Brain microvascular endothelial cell (primary cell): ENCODE results near the gene USP17L25.
"Not testable (repeated sequence)": the region's sequence is repeated elsewhere in the genome, so short reads cannot be mapped to it uniquely, and the experiment has no call there.

ENCODE experiments used
- DNase-seq: peaks from one replicate; pipeline ENCODE4 v3.0.0-alpha.2; 2020
- H3K27ac ChIP-seq: fragments of 250-450 bp; sonication (Bioruptor Pico); 2 replicates; pipeline ENCODE4 v1.5.1; 2020; ENCODE audit warnings: mild to moderate bottlenecking, moderate library complexity
- H3K27me3 ChIP-seq: fragments of 250-450 bp; sonication (Bioruptor Pico); replicated peaks from 2 replicates; pipeline ENCODE4 v1.5.1; 2020; ENCODE audit warnings: mild to moderate bottlenecking
- H3K36me3 ChIP-seq: fragments of 250-450 bp; sonication (Bioruptor Pico); replicated peaks from 2 replicates; pipeline ENCODE4 v1.5.1; 2020; ENCODE audit warnings: mild to moderate bottlenecking
- H3K4me3 ChIP-seq: 2 replicates; pipeline ENCODE4 v1.5.1; 2011; ENCODE audit warnings: low read depth, mild to moderate bottlenecking, control low read depth, low read length, moderate library complexity
- in situ Hi-C: cut with HindIII; loops from 2 replicates; pipeline ENCODE4 v1.10.0; 2017; ENCODE audit warnings: low sequenced_read_pairs, low pct_ligation_motif_present

Gene USP17L25

GRCh38 chr4:9329611-9330010 lies at the start of gene USP17L25:
TSS of gene USP17L25 (plus strand) at chr4:9329911. CDS start at chr4:9329911, 0 bp downstream.
- in situ Hi-C loops, H3K4me3 ChIP-seq, H3K27me3 ChIP-seq, DNase-seq, H3K27ac ChIP-seq, H3K36me3 ChIP-seq: not testable (repeated sequence)

GRCh38 chr4:9324191-9324590 lies 5.5 kb upstream of the USP17L25 start:
- DNase-seq, H3K36me3 ChIP-seq, in situ Hi-C loops, H3K4me3 ChIP-seq, H3K27ac ChIP-seq, H3K27me3 ChIP-seq: not testable (repeated sequence)

- DNase-seq, H3K27ac ChIP-seq, H3K27me3 ChIP-seq, in situ Hi-C loops, H3K4me3 ChIP-seq, H3K36me3 ChIP-seq: not testable (repeated sequence)
These were observed 4.8 kb upstream of the USP17L25 start, which contains the start of gene USP17L24 for GRCh38 chr4:9324865-9325264. TSS of gene USP17L24 (plus strand) at chr4:9325165. CDS start at chr4:9325165, 0 bp downstream.

- in situ Hi-C loops, result not testable (repeated sequence)
These were observed 4.6 kb downstream of the USP17L25 start, which contains the start of gene USP17L26 for GRCh38 chr4:9334358-9334757. TSS of gene USP17L26 (plus strand) at chr4:9334658. CDS start at chr4:9334658, 0 bp downstream.

GRCh38 chr4:9339103-9339502 lies 9.4 kb downstream of the USP17L25 start, which contains the start of gene USP17L5:
TSS of gene USP17L5 (plus strand) at chr4:9339403. CDS start at chr4:9339403, 0 bp downstream.
- H3K36me3 ChIP-seq, H3K27ac ChIP-seq, H3K4me3 ChIP-seq, in situ Hi-C loops, DNase-seq, H3K27me3 ChIP-seq: not testable (repeated sequence)

More at GRCh38 chr4:9334358-9334757, 4.6 kb downstream of the USP17L25 start, which contains the start of gene USP17L26:
- not testable (repeated sequence) for H3K27me3 ChIP-seq, H3K27ac ChIP-seq, H3K4me3 ChIP-seq, H3K36me3 ChIP-seq, DNase-seq

- H3K27me3 ChIP-seq, in situ Hi-C loops, H3K4me3 ChIP-seq, H3K27ac ChIP-seq, DNase-seq, H3K36me3 ChIP-seq: not testable (repeated sequence)
These were observed 14.1 kb downstream of the USP17L25 start, which contains the start of gene USP17L27 for GRCh38 chr4:9343848-9344247. TSS of gene USP17L27 (plus strand) at chr4:9344148. CDS start at chr4:9344148, 0 bp downstream.

- H3K36me3 ChIP-seq, H3K4me3 ChIP-seq, in situ Hi-C loops, H3K27ac ChIP-seq, H3K27me3 ChIP-seq, DNase-seq: not testable (repeated sequence)
These were observed 18.9 kb downstream of the USP17L25 start, which contains the start of gene USP17L28 for GRCh38 chr4:9348593-9348992. TSS of gene USP17L28 (plus strand) at chr4:9348893. CDS start at chr4:9348893, 0 bp downstream.

- H3K27ac ChIP-seq, H3K36me3 ChIP-seq, H3K27me3 ChIP-seq, DNase-seq, H3K4me3 ChIP-seq, in situ Hi-C loops: not testable (repeated sequence)
These were observed 21.2 kb downstream of the USP17L25 start for GRCh38 chr4:9350866-9351265.

GRCh38 chr4:9353338-9353737 lies 23.6 kb downstream of the USP17L25 start, which contains the start of gene USP17L29:
TSS of gene USP17L29 (plus strand) at chr4:9353638. CDS start at chr4:9353638, 0 bp downstream.
- H3K4me3 ChIP-seq, H3K27me3 ChIP-seq, DNase-seq, in situ Hi-C loops, H3K36me3 ChIP-seq, H3K27ac ChIP-seq: not testable (repeated sequence)

- in situ Hi-C loops, result not testable (repeated sequence)
These were observed 33.1 kb downstream of the USP17L25 start, which contains the start of gene USP17L30 for GRCh38 chr4:9362829-9363228. TSS of gene USP17L30 (plus strand) at chr4:9363129. CDS start at chr4:9363129, 0 bp downstream.

GRCh38 chr4:9379881-9380280 lies 50.2 kb downstream of the USP17L25 start:
- not testable (repeated sequence) for DNase-seq

More at GRCh38 chr4:9362829-9363228, 33.1 kb downstream of the USP17L25 start, which contains the start of gene USP17L30:
- H3K27ac ChIP-seq, H3K27me3 ChIP-seq, DNase-seq, H3K36me3 ChIP-seq, H3K4me3 ChIP-seq: not testable (repeated sequence)

More at GRCh38 chr4:9379881-9380280, 50.2 kb downstream of the USP17L25 start:
- H3K4me3 ChIP-seq, in situ Hi-C loops, H3K36me3 ChIP-seq, H3K27me3 ChIP-seq, H3K27ac ChIP-seq: not testable (repeated sequence)
